ENCODE results near the gene ELK3. TPM values are rescaled to one million over a fixed set of nuclear protein-coding genes. Genes with fewer than 3 reads are reported as not detected.
"Not testable (repeated sequence)": the region's sequence is repeated elsewhere in the genome, so short reads cannot be mapped to it uniquely, and the experiment has no call there.

The ELK3 gene
- total and polyA plus RNA-seq, 8 donors, result 2.2 to 21.7 (median 12.7) TPM

- peaks cover 0 to 11% (median 4%) of the 10 kb centered on the region in 4 donors for H3K4me1 ChIP-seq
- peaks cover 0 to 24% (median 14%) of the 10 kb centered on the region in 4 donors for H3K36me3 ChIP-seq
- TF ChIP-seq CTCF (IDR thresholded peaks at IDR 0.05) (no peak), EP300 (IDR thresholded peaks at IDR 0.05) (no peak), POLR2A (IDR thresholded peaks at IDR 0.05) (no peak), POLR2AphosphoS5 (IDR thresholded peaks at IDR 0.05) (no peak)
- no peak for DNase-seq
- no peak overlapping the region for H3K4me3 ChIP-seq
- WGBS, 5 donors, result 93 to 100% (median 100%) methylated on average over 1 of the region's 1 CpG
- intact Hi-C loops (cut with DNase I; ENCODE audit: low total_unique reads), result no loop called here
- no peaks in the 10 kb centered on the region for H3K27me3 ChIP-seq
- no peaks in the 10 kb centered on the region for H3K9me3 ChIP-seq
- H3K27ac ChIP-seq, result no peak overlapping the region
Observed at GRCh38 chr12:96311191-96311590, 117.0 kb downstream of the ELK3 start.

GRCh38 chr12:96313606-96314005 is 119.4 kb downstream of the ELK3 start:
- intact Hi-C loops (cut with DNase I; ENCODE audit: low total_unique reads), result no loop called here
- Histone ChIP-seq H3K9me3 (no peaks in the 10 kb centered on the region), H3K27ac (no peak overlapping the region)

GRCh38 chr12:96314723-96315122 is 120.5 kb downstream of the ELK3 start:
- Histone ChIP-seq H3K9me3 (no peaks in the 10 kb centered on the region), H3K4me1 (peaks cover 0 to 11% (median 4%) of the 10 kb centered on the region in 4 donors), H3K27ac (no peak overlapping the region), H3K4me3 (no peak overlapping the region), H3K36me3 (peaks cover 0 to 24% (median 10%) of the 10 kb centered on the region in 4 donors), H3K27me3 (no peaks in the 10 kb centered on the region)
- TF ChIP-seq EP300 (IDR thresholded peaks at IDR 0.05) (no peak), POLR2AphosphoS5 (IDR thresholded peaks at IDR 0.05) (no peak), POLR2A (IDR thresholded peaks at IDR 0.05) (no peak), CTCF (IDR thresholded peaks at IDR 0.05) (no peak)
- intact Hi-C loops (cut with DNase I; ENCODE audit: low total_unique reads), result no loop called here
- 82 to 90% (median 86%) methylated on average over 2 of the region's 2 CpGs for WGBS, 5 donors
- DNase-seq, result no peak

More at GRCh38 chr12:96313606-96314005, 119.4 kb downstream of the ELK3 start:
- Histone ChIP-seq H3K36me3 (peaks cover 0 to 24% (median 10%) of the 10 kb centered on the region in 4 donors), H3K4me3 (no peak overlapping the region), H3K4me1 (peaks cover 0 to 11% (median 4%) of the 10 kb centered on the region in 4 donors), H3K27me3 (no peaks in the 10 kb centered on the region)
- no peak for DNase-seq
- TF ChIP-seq POLR2AphosphoS5 (IDR thresholded peaks at IDR 0.05), result no peak

- H3K27me3 ChIP-seq; intact Hi-C loops (cut with DNase I; ENCODE audit: low total_unique reads); H3K9me3 ChIP-seq: not testable (repeated sequence)
- H3K27ac ChIP-seq, result peak overlapping the region; percentile 53 to 71 (median 57)
- H3K36me3 ChIP-seq, result peaks cover 0 to 12% (median 5%) of the 10 kb centered on the region in 4 donors
- WGBS, 5 donors, result 32 to 57% (median 39%) methylated on average over 11 to 33 of the region's 33 CpGs
- peaks cover 0 to 11% (median 4%) of the 10 kb centered on the region in 4 donors for H3K4me1 ChIP-seq
- DNase-seq, result peak in 1 of 2 donors; percentile 19
- peak overlapping the region; percentile 44 to 52 (median 47) for H3K4me3 ChIP-seq
Observed at GRCh38 chr12:96315741-96316481, 121.7 kb downstream of the ELK3 start.

- 93 to 100% (median 100%) methylated on average over 1 to 2 of the region's 2 CpGs for WGBS, 5 donors
- H3K27ac ChIP-seq; H3K4me3 ChIP-seq; H3K9me3 ChIP-seq; intact Hi-C loops (cut with DNase I; ENCODE audit: low total_unique reads); H3K27me3 ChIP-seq; DNase-seq: not testable (repeated sequence)
- Histone ChIP-seq H3K36me3 (peaks cover 0 to 10% (median 8%) of the 10 kb centered on the region in 4 donors), H3K4me1 (peaks cover 0 to 11% (median 4%) of the 10 kb centered on the region in 4 donors)
Observed at GRCh38 chr12:96317801-96318200, 123.6 kb downstream of the ELK3 start.

Small RNA genes lying within 50 kb of the gene (small RNA-seq; reads per million reads assigned to genes)
- 0 reads per million in 4 donors for gene RNU4-24P

Other genes with a start within 250 kb of the ELK3 start
- gene HAL, start 198.0 kb upstream of the ELK3 start, total RNA-seq, result 10 to 100 TPM in 1 of 5 donors, 1 to 10 TPM in 1, under 1 TPM in 1, not detected in 2; 0.89 to 85.8 (median 2.8) TPM
- under 1 TPM in 1 of 3 donors, not detected in 2; 0.23 TPM for gene HAL, start 198.0 kb upstream of the ELK3 start, polyA plus RNA-seq
- gene LTA4H, start 158.8 kb upstream of the ELK3 start, total RNA-seq, result 10 to 100 TPM; 22.6 to 91.5 (median 73.6) TPM
- gene LTA4H, start 158.8 kb upstream of the ELK3 start, polyA plus RNA-seq, result 10 to 100 TPM; 38.2 to 62.6 (median 51.6) TPM
- 100 to 1,000 TPM in 2 of 5 donors, 10 to 100 TPM in 3; 33.3 to 137 (median 92.7) TPM for gene CDK17, start 206.1 kb downstream of the ELK3 start, total RNA-seq
- gene CDK17, start 206.1 kb downstream of the ELK3 start, polyA plus RNA-seq, result 1 to 10 TPM; 5.4 to 7.9 (median 7.8) TPM

Measured in stomach (tissue), 9 donors.